Measurements from ENCODE around the gene AK9. TPM values are rescaled to one million over a fixed set of nuclear protein-coding genes. Genes with fewer than 3 reads are reported as not detected.

Gene AK9
- total and polyA plus RNA-seq, 11 donors, result 6.6 to 17.0 (median 9.1) TPM

- no peak for TF ChIP-seq POLR2A (IDR thresholded peaks at IDR 0.05)
- no peak for TF ChIP-seq CTCF (IDR thresholded peaks at IDR 0.05)
- H3K36me3 ChIP-seq, result peaks cover 0 to 14% (median 0%) of the 10 kb centered on the region in 9 donors
- DNase-seq, result no peak
- H3K4me3 ChIP-seq, result no peak overlapping the region
- H3K27ac ChIP-seq, result no peak overlapping the region
- intact Hi-C loops (cut with DNase I), result no loop called here
- peaks cover 0 to 5% (median 0%) of the 10 kb centered on the region in 12 donors for H3K9me3 ChIP-seq
- H3K4me1 ChIP-seq, result no peaks in the 10 kb centered on the region
- ATAC-seq, result no peak
- no peaks in the 10 kb centered on the region for H3K27me3 ChIP-seq
Measured at GRCh38 chr6:109672839-109673238, 18.2 kb downstream of the AK9 start.

- intact Hi-C loops (cut with DNase I), result no loop called here
- Histone ChIP-seq H3K9me3 (peaks cover 0 to 5% (median 0%) of the 10 kb centered on the region in 12 donors), H3K36me3 (peaks cover 0 to 14% (median 0%) of the 10 kb centered on the region in 9 donors), H3K4me1 (no peaks in the 10 kb centered on the region), H3K27ac (no peak overlapping the region), H3K27me3 (no peaks in the 10 kb centered on the region), H3K4me3 (no peak overlapping the region)
- DNase-seq (no peak), ATAC-seq (no peak)
- 95 to 100% (median 96%) methylated on average over 1 of the region's 1 CpG for WGBS, 4 donors
- TF ChIP-seq CTCF (IDR thresholded peaks at IDR 0.05) (no peak), POLR2A (IDR thresholded peaks at IDR 0.05) (no peak)
Measured at GRCh38 chr6:109672175-109672574, 18.8 kb downstream of the AK9 start.

- Histone ChIP-seq H3K4me1 (no peaks in the 10 kb centered on the region), H3K9me3 (peaks cover 0 to 2% (median 0%) of the 10 kb centered on the region in 12 donors), H3K27ac (no peak overlapping the region), H3K4me3 (no peak overlapping the region), H3K27me3 (no peaks in the 10 kb centered on the region), H3K36me3 (peaks cover 0 to 14% (median 0%) of the 10 kb centered on the region in 9 donors)
- TF ChIP-seq CTCF (IDR thresholded peaks at IDR 0.05) (no peak), POLR2A (IDR thresholded peaks at IDR 0.05) (no peak)
- ATAC-seq, result no peak
- intact Hi-C loops (cut with DNase I), result no loop called here
- 85 to 89% (median 87%) methylated on average over 2 of the region's 2 CpGs for WGBS, 4 donors
- DNase-seq, result no peak
Measured at GRCh38 chr6:109671733-109672132, 19.3 kb downstream of the AK9 start.

DNA sequence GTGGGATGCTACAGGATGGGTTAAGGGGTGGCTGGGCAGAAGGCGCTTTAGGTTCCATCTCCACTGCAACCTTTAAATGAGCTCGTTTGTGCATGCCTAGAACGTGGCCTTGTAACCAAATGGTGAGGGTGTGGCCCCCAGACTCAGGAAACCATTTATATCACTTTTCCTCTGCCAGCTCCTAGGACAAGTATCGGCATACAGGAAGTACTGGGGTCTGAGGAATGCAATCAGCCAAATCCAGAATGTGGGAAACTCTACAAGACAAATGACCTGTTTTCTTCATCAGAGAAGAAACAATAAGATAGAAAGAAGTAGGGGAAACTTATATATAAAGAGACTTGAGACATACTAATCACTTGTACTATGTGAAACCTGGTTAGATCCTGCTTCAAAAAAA lies 21.2 kb downstream of the AK9 start:
- H3K9me3 ChIP-seq, result no peaks in the 10 kb centered on the region
- no peaks in the 10 kb centered on the region for H3K27me3 ChIP-seq
- no peaks in the 10 kb centered on the region for H3K4me1 ChIP-seq
- 63 to 76% (median 66%) methylated on average over 4 of the region's 4 CpGs for WGBS, 4 donors
- DNase-seq (no peak), ATAC-seq (no peak)
- intact Hi-C loops (cut with DNase I), result no loop called here
- H3K27ac ChIP-seq, result no peak overlapping the region
- TF ChIP-seq POLR2A (IDR thresholded peaks at IDR 0.05) (no peak), CTCF (IDR thresholded peaks at IDR 0.05) (no peak)
- peaks cover 0 to 14% (median 0%) of the 10 kb centered on the region in 9 donors for H3K36me3 ChIP-seq
- no peak overlapping the region for H3K4me3 ChIP-seq
